NB4 (cell line): ENCODE results near the gene MTHFD1L.

Experiments
- DNase-seq: peaks from one replicate; pipeline ENCODE4 v3.0.0; 2010; ENCODE audit warnings: low read depth
- H3K4me3 ChIP-seq: one replicate; pipeline ENCODE4 v1.5.1; 2011; ENCODE audit warnings: mild to moderate bottlenecking, low read depth, low read length, moderate library complexity
- MYC ChIP-seq: IDR thresholded peaks from 2 replicates; pipeline ENCODE4 v1.6.1; 2011; ENCODE audit warnings: low read depth, low read length
- POLR2A ChIP-seq: IDR thresholded peaks from 2 replicates; pipeline ENCODE4 v1.6.1; 2011; ENCODE audit warnings: mild to moderate bottlenecking; ENCODE audit not compliant: insufficient read length; ENCODE audit errors: extremely low read depth
- TF ChIP-seq, protein P1 (sequence below): IDR thresholded peaks from 2 replicates; pipeline ENCODE4 v1.6.1; 2011; ENCODE audit warnings: low read depth, low read length
- TF ChIP-seq, protein P2 (sequence below): IDR thresholded peaks from one replicate; pipeline ENCODE4 v1.5.1; 2012; ENCODE audit warnings: low read depth, low read length

The MTHFD1L gene

DNA sequence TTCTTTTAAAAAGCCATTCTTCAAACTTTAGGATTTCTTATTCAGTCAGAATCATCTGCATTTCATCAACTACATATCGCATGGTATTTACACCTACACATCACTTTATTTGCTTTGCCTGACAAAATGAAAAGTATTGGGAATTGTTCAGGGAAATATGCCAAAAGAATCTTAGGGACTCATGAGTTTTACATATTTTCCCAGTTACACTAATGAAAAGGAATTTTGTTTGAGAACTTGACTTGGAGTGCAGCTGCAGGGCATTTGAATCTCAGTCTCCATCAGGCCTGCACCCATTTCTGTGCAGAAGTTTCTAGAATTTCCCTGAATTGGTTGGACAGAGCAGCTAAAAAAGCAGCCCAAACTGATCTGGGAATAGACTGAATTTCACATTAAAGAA is 65.3 kb downstream of the MTHFD1L start:
- DNase-seq: no peak
- TF ChIP-seq, protein P1, sequence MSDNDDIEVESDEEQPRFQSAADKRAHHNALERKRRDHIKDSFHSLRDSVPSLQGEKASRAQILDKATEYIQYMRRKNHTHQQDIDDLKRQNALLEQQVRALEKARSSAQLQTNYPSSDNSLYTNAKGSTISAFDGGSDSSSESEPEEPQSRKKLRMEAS: no peak
- no peak for TF ChIP-seq POLR2A
- no peak for TF ChIP-seq MYC
- TF ChIP-seq, protein P2, sequence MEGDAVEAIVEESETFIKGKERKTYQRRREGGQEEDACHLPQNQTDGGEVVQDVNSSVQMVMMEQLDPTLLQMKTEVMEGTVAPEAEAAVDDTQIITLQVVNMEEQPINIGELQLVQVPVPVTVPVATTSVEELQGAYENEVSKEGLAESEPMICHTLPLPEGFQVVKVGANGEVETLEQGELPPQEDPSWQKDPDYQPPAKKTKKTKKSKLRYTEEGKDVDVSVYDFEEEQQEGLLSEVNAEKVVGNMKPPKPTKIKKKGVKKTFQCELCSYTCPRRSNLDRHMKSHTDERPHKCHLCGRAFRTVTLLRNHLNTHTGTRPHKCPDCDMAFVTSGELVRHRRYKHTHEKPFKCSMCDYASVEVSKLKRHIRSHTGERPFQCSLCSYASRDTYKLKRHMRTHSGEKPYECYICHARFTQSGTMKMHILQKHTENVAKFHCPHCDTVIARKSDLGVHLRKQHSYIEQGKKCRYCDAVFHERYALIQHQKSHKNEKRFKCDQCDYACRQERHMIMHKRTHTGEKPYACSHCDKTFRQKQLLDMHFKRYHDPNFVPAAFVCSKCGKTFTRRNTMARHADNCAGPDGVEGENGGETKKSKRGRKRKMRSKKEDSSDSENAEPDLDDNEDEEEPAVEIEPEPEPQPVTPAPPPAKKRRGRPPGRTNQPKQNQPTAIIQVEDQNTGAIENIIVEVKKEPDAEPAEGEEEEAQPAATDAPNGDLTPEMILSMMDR: no peak
- H3K4me3 ChIP-seq: no peak overlapping the region

DNA sequence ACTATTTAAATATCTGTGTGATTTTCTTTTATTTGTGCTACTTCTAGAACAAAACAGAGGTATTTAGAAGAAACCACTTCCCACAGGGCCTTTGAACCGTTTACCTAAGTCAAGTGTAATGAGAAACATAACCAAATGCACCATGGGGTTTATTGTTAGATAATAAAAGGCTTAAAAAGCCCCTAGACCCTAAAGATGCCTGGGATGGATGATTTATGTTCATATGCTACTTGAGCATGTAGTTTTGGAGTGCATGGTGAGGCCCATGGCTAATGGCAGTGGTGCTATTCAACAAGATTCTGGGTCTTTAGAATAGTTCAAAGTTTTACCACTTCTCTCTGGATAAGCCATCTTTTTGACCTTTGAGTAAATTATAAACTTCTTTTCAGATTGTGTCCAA is 65.9 kb downstream of the MTHFD1L start:
- H3K4me3 ChIP-seq: no peak overlapping the region
- no peak for DNase-seq
- TF ChIP-seq, protein P2: no peak
- TF ChIP-seq, protein P1: no peak
- TF ChIP-seq MYC: no peak
- TF ChIP-seq POLR2A: no peak

DNA sequence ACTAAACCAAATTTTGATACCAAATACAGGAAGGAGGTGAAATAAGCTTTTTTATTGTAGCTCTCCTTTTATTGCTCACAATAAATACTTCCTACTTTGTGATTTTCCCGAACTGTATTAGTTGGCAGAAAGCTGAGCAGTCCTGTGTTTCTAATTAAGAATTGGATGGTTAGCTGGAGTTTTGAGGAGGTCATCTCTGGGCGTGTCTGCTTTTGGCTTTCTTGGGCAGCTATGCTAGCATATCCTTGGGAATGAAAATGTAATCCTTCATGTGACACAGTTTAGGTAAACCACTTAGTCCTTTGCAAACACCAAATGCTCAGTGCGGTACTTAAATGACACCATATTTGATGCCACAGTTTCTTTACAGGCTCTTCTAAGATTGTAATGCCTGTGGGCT is 67.5 kb downstream of the MTHFD1L start:
- no peak for DNase-seq
- TF ChIP-seq MYC (no peak), POLR2A (no peak)
- TF ChIP-seq, protein P2: no peak
- TF ChIP-seq, protein P1: no peak

DNA sequence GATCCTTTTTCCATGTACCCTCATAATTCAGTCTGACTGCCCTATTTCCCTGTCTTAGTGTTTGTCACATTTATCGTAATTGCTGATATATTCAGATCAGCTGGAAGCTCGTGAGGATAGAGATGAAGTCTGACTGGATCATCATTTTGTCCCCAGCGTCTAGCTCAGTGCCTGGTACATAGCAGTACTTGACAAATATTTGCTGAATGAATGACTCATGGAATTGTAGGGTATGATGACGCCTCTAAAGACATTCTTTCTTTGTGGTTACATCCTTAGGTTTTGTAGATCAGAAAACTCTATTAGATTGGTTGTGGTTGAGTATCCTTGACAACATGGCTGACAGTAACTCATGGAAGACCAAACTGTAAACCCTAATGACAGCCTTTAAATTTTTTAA is 68.9 kb downstream of the MTHFD1L start:
- TF ChIP-seq, protein P2: no peak
- no peak for TF ChIP-seq POLR2A
- TF ChIP-seq, protein P1: no peak
- no peak for TF ChIP-seq MYC
- no peak for DNase-seq
- H3K4me3 ChIP-seq: no peak overlapping the region

More for the DNA sequence above, 67.5 kb downstream of the MTHFD1L start:
- H3K4me3 ChIP-seq: no peak overlapping the region

DNA sequence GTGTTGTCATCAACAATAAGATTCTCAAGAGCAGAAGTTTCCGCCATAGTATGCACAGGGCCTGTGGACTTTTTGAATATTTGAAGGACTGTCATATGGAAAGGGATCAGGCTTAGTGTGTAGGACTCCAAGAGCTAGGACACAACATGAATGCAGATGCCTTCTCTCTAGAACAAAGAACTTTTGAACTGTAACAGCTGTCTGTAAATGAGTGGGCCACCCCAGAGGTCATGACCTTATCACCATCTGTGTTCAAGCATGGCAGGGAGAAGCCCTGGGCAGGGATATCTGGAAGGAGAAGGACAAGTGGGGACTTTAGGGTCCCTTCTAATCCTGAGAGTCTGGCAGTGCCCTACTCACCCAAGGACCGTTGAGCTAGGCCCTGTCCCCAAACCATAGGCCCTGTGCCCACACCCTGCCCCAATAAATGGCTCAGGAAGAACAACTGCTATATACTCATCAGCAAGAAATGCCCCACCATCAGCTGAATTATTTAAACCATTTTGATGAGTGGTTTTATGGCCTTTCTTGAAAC is 70.6 kb downstream of the MTHFD1L start:
- TF ChIP-seq, protein P2: no peak
- TF ChIP-seq POLR2A (no peak), MYC (no peak)
- TF ChIP-seq, protein P1: no peak
- DNase-seq: no peak
- no peak overlapping the region for H3K4me3 ChIP-seq
